ENCODE data around the gene ANKRD11.
A peak's percentile ranks its signal among the peaks of the same experiment; 100 is the strongest.
"Not testable (repeated sequence)": the region's sequence is repeated elsewhere in the genome, so short reads cannot be mapped to it uniquely, and the experiment has no call there.

Gene ANKRD11

DNA sequence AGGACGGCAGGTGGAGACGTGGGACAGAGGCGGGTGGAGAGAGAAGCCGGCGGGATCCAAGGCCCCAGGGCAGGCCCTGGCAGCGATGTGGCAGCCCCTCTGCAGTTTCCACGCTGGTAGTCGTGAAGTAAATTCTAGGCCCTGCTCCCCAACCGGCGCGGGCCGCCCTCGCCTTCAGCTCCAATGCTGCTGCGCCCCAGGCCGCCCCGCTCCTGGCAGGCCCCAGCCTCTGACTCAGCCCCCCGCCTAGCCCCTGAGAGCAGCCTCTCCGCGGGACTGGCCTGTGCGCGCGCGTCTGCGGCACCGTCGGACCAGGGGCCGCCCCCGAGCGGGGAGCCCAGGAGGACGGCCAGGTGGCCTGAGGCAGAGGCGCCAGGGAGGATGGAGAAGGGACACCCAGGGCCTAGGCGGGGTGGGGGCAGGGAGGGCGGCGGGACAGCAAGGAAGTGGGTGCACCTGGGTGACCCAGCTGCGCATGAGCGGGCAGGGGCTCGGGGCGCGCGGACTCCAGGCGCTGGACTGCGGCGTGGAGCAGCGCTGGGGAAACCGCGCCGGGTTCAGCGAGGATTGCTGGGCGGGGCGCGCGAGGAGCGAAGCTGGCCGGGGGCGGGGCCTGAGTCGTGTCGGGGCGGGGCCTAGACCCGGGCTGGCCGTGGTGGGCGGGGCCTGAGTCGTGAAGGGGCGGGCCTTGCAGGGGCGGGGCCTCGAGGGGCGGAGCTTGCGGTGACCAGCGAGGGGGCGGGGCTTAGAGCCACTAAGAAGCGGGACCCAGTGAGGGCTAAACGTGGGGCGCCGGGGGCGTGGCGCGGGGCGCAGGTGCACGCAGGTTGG, 243.2 kb downstream of the ANKRD11 start:
- peak overlapping the region in 6 of 21 experiments; percentile 16 to 56 (median 46) for H3K27ac ChIP-seq

DNA sequence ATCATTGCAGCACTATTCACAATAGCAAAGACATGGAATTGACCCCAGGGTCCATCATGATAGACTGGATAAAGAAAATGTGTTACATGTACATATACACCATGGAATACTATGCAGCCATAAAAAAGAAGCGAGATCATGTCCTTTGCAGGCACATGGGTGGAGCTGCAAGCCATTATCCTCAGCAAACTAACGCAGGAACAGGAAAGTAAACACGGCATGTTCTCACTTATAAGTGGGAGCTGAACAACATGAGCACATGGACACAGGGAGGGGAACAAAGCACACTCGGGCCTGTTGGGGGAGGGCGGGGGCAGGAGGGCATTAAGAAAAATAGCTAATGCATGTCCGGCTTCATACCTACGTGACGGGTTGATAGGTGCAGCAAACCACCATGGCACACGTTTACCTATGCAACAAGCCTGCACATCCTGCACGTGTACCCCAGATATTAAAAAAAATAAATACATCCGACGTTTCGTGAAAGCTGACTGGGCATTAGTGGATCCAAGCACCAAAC, 243.9 kb downstream of the ANKRD11 start:
- H3K27ac ChIP-seq = peak overlapping the region in 2 of 21 experiments; percentile 27 to 41
- peak overlapping the region in 6 of 7 experiments; percentile 23 to 51 (median 41) for H3K4me3 ChIP-seq

More for the DNA sequence above, 243.2 kb downstream of the ANKRD11 start:
- peak overlapping the region; percentile 23 to 51 (median 38) for H3K4me3 ChIP-seq

DNA sequence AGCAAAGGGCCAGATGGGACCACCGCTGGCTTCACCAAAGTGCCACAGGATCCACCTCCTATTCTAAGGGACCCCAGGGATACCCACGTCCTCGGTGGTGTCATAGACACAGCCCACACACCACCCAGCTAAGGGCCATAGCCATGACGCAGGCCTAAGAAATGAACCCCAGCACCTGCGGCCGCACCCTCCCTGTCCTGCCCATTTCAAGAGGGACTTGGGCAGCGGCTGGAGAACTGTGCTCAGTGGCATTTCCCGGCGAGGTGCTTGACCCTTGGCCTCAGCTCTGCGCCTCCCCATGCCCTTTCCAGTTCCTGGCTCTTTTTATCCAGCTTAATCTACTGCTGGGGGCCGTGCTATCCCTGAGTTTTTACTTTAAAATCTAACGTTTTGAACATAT, 245.6 kb downstream of the ANKRD11 start:
- Histone ChIP-seq H3K27ac (no peak overlapping the region), H3K4me3 (no peak overlapping the region)

DNA sequence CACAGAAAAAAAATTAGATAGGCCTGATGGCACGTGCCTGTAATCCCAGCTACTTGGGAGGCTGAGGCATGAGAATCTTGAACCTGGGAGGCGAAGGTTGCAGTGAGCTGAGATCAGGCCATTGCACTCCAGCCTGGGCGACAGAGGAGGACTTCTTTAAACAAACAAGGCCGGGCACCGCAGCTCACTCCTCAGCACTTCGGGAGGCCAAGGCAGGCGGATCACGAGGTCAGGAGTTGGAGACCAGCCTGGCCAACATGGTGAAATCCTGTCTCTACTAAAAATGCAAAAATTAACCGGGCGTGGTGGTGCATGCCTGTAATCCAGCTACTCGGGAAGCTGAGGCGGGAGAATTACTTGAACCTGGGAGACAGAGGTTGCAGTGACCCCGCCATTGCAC, 246.1 kb downstream of the ANKRD11 start:
- not testable (repeated sequence) for H3K4me3 ChIP-seq, H3K27ac ChIP-seq

DNA sequence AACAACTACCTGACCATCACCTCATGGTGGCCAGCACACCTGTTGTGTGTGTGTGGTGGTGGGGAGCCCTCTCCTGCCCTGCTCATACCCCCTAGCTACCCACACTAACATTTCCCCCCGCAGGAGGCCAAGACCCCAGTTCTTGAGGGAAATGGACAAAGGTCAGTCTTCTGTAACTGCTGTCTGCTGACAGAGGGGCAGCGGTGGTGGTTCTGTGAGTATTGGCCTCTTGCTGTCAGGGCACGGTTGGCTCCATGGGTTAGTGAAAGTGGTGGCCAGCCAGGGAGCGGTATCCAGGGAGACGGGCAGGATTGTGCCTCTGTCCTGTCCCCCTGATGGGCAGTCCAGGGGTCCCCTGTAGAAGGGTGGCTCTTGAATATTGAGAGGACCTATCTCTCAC, 246.7 kb downstream of the ANKRD11 start:
- H3K4me3 ChIP-seq = no peak overlapping the region
- no peak overlapping the region for H3K27ac ChIP-seq

DNA sequence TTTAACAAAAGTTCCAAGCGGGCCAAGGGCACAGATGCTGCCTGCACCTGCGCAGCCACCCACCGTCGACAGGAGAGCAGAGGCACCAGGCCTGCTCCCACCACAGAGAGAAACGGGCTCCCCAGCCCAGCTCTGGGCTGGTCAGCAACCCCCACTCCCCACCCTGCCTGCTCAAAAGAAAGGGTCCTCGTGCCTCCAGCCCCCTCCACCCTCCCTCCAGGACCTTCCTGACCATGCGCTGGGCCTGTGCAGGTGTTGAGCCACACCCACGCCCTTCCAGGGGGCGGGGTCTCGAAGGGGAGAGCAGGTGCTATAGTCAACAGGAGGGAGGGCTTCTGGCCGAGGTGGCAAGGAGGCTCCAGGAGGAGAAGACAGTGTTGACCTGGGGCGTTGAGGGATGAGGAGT, 247.6 kb downstream of the ANKRD11 start:
- Histone ChIP-seq H3K27ac (no peak overlapping the region), H3K4me3 (no peak overlapping the region)

DNA sequence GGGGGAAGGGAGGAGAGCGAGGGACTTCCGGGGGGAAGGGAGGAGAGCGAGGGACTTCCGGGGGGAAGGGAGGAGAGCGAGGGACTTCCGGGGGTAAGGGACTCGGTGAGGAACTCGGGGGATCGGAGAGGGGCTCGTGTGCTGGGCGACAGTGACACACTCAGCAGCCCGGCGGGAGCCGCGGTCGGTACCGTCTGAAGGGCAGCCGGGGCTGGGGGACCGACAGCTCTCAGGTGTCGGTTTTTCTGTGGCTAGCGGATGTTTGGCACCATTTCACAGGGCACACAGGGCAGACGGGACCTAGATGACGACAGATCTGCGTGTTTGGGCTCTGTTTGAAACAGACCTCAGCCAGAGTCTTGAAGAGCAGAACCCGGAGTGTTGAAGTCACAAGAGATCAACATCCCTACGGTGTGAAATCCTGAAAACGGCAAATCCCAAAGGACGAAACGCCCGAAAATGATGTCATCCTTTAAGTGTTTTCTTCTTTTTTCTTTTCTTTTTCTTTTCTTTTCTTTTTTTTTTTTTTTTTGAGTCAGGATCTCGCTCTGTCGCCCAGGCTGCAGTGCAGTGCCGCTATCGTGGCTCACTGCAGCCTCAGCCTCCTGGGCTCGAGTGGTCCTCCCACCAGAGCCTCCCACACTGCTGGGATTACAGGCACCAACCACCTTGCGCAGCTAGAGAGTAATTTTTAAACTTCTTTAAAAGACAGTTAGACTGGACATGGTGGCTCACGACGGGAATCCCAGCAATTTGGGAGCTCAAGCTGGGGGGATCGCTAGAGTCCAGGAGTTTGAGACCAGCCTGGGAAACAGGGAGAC, 249.0 kb downstream of the ANKRD11 start:
- Histone ChIP-seq H3K27ac (peak overlapping the region; percentile 33 to 97 (median 93)), H3K4me3 (peak overlapping the region; percentile 42 to 84 (median 62))

DNA sequence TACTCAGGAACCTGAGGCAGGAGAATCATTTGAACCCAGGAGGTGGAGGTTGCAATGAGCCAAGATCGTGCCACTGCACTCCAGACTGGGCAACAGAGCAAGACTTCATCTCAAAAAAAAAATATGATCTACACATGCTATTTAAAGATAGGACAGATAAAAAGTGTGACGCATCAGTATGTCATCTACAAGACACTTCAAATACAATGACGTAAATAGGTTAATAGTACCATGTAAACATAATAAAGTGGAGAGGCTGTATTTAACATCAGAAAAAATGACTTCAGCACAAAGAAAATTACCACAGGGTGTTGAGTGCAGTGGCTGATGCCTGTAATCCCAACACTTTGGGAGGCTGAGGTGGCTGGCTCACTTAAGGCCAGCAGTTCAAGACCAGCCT, 252.6 kb downstream of the ANKRD11 start:
- H3K27ac ChIP-seq = no peak overlapping the region
- H3K4me3 ChIP-seq = no peak overlapping the region

DNA sequence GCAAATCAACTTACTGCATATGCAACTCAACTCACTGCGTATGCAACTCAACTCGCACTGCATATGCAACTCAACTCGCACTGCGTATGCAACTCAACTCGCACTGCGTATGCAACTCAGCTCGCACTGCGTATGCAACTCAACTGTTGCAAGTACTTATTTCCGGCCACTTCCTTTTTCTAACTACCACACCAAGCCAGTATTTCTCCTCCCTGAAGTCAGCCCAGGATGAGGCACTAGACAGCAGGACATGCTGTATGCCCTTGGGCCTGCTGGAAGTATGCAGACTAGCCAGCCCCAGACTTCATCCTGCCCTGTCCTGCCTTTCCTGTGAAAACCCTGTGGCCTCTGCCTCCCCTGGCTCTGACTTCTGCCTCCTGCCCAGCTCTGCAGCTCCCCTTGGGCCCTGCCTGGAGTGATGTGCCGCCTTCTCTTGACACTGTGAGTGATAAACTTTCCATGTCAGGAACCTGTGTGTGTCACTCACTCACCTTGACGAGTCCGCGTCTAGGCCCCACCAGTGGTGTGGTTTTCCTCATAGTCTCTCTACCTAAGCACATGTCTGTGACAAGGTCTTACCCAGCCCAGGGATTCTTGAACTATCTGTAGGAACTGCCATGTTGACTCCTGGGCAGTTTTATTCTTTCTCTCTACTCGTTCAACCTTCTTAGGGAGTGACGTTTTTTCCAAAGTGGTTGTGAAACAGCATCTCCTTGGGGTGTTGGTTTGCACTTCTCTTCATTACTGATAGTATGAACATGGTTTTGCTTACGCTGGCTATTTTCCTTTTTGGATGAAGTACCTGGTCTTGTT, 256.5 kb downstream of the ANKRD11 start:
- Histone ChIP-seq H3K4me3 (no peak overlapping the region), H3K27ac (no peak overlapping the region)

DNA sequence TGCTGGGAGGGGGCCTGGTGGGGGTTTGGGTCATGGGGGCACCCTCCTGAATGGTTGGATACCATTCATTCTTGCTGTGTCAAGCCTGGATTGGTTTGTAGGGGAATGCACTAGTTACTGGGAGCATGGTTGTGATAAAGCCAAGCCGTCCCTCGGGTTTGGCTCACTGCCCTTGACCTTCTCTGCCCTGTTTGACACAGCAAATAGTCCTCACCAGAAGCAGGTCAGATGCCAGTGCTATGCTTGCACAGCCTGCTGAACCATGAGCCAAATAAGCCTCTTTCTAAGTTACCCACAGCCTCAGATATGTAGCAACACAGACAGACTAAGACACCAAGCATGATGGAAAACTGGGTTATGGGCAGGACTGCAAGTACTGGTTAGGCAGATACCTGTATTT, 258.3 kb downstream of the ANKRD11 start:
- Histone ChIP-seq H3K4me3 (no peak overlapping the region), H3K27ac (no peak overlapping the region)

DNA sequence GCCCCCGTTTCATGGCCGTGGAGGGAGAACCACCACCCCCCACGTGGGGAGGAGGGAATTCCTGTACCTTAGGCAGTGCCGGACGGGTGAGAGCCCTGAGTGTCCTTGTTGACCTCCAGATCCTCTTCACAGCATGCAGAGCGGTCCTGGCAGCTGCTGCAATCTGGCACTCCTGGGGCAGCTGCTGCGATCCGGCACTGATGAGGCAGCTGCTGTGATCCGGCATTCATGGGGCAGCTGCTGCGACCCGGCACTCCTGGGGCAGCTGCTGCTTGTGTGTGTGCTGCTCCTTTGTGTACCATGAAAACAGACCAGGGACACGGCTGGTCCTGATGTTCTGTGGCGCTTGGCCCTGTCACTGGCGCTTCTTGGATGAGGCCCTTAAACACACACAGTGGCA, 260.1 kb downstream of the ANKRD11 start:
- H3K4me3 ChIP-seq = no peak overlapping the region
- H3K27ac ChIP-seq = no peak overlapping the region

DNA sequence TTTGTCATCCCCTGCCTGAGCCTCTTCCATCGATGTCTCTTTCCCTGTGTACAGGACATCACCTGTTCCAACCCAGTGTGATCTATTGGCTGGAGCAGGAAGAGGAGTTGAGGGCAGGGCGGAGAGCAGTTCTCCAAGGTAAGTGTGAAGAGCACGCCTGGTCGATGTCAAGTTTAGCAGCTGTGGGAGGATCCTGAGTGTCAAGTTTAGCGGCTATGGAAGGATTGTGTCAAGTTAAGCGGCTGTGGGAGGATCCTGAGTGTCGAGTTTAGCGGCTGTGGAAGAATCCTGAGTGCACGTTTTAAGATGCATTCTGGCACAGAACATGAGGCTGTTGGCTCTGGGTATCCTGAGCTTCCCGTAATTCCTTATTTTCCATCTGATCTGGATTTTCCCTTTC, 265.7 kb downstream of the ANKRD11 start:
- no peak overlapping the region for H3K4me3 ChIP-seq
- H3K27ac ChIP-seq = no peak overlapping the region

DNA sequence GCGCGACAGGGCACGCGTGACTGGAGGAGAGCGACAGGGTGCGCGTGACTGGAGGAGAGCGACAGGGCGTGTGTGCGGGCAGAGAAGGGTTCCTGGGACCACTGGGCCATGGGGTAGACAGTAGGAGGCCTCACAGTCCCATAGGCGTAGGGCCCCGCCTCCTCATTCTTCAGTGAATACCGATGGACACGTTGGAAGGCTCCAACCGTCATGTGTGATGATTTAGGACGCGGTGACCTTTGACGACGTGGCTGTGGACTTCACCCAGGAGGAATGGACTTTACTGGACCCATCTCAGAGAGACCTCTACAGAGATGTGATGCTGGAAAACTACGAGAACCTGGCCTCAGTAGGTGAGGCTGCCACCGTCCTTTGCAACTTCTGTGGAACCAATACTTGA, 267.4 kb downstream of the ANKRD11 start:
- H3K4me3 ChIP-seq = no peak overlapping the region

DNA sequence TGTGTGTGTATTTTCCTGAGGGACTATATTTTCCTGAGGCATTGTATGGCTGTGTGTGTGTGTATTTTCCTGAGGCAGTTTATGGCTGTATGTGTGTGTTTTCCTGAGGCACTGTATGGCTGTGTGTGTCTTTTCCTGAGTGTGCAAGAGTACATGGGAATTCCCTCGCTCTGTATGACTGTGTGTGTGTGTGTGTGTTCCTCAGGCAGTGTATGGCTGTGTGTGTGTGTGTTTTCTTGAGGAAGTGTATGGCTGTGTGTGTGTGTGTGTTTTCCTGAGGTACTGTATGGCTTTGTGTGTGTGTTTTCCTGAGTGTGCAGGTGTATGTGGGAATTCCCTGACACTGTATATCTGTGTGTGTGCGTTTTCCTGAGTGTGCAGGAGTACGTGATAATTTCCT, 268.8 kb downstream of the ANKRD11 start:
- Histone ChIP-seq H3K4me3 (no peak overlapping the region), H3K27ac (no peak overlapping the region)

More for the DNA sequence above, 267.4 kb downstream of the ANKRD11 start:
- H3K27ac ChIP-seq = no peak overlapping the region

DNA sequence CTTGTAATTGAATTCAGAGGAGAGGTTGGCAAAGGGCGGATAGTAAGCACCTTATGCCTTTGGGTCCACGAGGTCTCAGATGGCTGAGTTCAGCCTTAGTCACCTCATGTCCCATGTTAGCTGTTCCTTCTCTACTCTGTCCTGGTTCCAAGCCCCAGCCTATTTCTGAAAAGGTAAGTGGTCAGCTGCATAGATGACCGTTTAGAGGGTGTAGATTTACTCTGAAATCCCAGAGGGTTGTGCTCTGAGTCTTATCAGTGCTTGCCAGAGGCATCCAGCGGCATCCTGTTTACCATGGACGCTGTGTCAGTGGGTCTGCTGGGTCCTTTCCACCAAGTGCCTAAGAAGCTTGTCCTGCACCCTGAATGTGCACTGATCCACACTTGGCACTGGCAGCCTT, 271.0 kb downstream of the ANKRD11 start:
- no peak overlapping the region for H3K4me3 ChIP-seq
- no peak overlapping the region for H3K27ac ChIP-seq
